ENCODE data around the gene KCNG1.

- TF ChIP-seq, protein P1, sequence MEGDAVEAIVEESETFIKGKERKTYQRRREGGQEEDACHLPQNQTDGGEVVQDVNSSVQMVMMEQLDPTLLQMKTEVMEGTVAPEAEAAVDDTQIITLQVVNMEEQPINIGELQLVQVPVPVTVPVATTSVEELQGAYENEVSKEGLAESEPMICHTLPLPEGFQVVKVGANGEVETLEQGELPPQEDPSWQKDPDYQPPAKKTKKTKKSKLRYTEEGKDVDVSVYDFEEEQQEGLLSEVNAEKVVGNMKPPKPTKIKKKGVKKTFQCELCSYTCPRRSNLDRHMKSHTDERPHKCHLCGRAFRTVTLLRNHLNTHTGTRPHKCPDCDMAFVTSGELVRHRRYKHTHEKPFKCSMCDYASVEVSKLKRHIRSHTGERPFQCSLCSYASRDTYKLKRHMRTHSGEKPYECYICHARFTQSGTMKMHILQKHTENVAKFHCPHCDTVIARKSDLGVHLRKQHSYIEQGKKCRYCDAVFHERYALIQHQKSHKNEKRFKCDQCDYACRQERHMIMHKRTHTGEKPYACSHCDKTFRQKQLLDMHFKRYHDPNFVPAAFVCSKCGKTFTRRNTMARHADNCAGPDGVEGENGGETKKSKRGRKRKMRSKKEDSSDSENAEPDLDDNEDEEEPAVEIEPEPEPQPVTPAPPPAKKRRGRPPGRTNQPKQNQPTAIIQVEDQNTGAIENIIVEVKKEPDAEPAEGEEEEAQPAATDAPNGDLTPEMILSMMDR (IDR thresholded peaks at IDR 0.05; ENCODE audit: low read length) = no peak
- TF ChIP-seq EZH2 (IDR thresholded peaks at IDR 0.05; ENCODE audit: borderline replicate concordance, low read length) = no peak
These were observed 13.3 kb upstream of the KCNG1 start for GRCh38 chr20:51036226-51036625.
